ENCODE measurements around the gene VSTM5. TPM values are rescaled to one million over a fixed set of nuclear protein-coding genes. Genes with fewer than 3 reads are reported as not detected.

The VSTM5 gene
- total RNA-seq, 2 experiments from 2014 or later, result not detected

GRCh38 chr11:93875637-93876036 is 25.2 kb upstream of the VSTM5 start:
- BruUV-seq (replicated peaks), result no TSS peak
- no peak for TF ChIP-seq EZH2phosphoT487 (IDR thresholded peaks at IDR 0.05; ENCODE audit: borderline replicate concordance, low read depth, low read length)
- Histone ChIP-seq H3K4me2 (ENCODE audit: low read length) (no peak overlapping the region), H3K4me1 (ENCODE audit: insufficient read depth, low read length, poor library complexity, severe bottlenecking) (no peaks in the 10 kb centered on the region), H3K9me2 (ENCODE audit: insufficient read depth, low read length) (no peaks in the 10 kb centered on the region), H3K27ac (ENCODE audit: low read depth, low read length, poor library complexity, severe bottlenecking) (no peak overlapping the region), H4K20me1 (ENCODE audit: insufficient read depth, low read length) (no peaks in the 10 kb centered on the region), H3K79me2 (ENCODE audit: insufficient read depth, low read depth, low read length) (no peaks in the 10 kb centered on the region), H3K36me3 (ENCODE audit: insufficient read depth, low read length) (no peaks in the 10 kb centered on the region), H3K4me3 (ENCODE audit: low read depth, low read length, poor library complexity, severe bottlenecking) (no peak overlapping the region), H3K9me3 (ENCODE audit: low read length) (no peaks in the 10 kb centered on the region), H2AFZ (ENCODE audit: low read length) (no peak overlapping the region)
- intact Hi-C loops (cut with micrococcal nuclease; ENCODE audit: unreplicated experiment), result no loop called here
- ChIA-PET POLR2A (interaction anchor here (0.7 kb wide), 1 partner anchor 255 kb away, joined by 3 read pairs; no protein-coding TSS in a partner anchor), CTCF (ENCODE audit: unreplicated experiment) (interaction anchor here (0.9 kb wide), 1 partner anchor 12 kb away, joined by 3 read pairs; no protein-coding TSS in a partner anchor)
- DNase-seq (ENCODE audit: low spot score), result no peak

DNA sequence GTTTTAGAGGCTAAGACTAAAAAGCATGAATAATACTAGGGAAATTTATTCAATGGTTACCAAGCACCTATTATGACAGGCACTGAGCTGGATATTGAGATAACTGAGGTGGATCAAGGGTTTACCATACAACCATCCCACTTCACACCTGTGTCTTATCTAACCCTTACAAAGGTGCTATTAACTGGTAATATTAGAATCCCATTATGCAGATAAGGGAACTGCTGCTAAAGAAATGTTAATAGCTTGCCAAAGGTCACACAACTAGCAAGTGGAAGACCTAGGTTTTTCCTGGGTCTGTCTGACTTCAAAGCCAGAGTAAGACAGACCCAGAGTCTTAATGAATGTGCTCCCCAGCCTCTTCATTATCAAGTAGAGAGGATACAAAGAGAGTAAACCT is 21.1 kb upstream of the VSTM5 start:
- BruUV-seq (replicated peaks), result no TSS peak
- H3K4me3 ChIP-seq (ENCODE audit: low read depth, low read length, poor library complexity, severe bottlenecking), result no peak overlapping the region
- no peak overlapping the region for H3K27ac ChIP-seq (ENCODE audit: low read depth, low read length, poor library complexity, severe bottlenecking)
- no peak overlapping the region for H3K4me2 ChIP-seq (ENCODE audit: low read length)
- CTCF ChIA-PET (ENCODE audit: unreplicated experiment), result no interaction called here
- no peaks in the 10 kb centered on the region for H3K9me2 ChIP-seq (ENCODE audit: insufficient read depth, low read length)
- intact Hi-C loops (cut with micrococcal nuclease; ENCODE audit: unreplicated experiment), result no loop called here
- POLR2A ChIA-PET, result no interaction called here
- TF ChIP-seq EZH2phosphoT487 (IDR thresholded peaks at IDR 0.05; ENCODE audit: borderline replicate concordance, low read depth, low read length), result no peak
- TF ChIP-seq, protein P1, sequence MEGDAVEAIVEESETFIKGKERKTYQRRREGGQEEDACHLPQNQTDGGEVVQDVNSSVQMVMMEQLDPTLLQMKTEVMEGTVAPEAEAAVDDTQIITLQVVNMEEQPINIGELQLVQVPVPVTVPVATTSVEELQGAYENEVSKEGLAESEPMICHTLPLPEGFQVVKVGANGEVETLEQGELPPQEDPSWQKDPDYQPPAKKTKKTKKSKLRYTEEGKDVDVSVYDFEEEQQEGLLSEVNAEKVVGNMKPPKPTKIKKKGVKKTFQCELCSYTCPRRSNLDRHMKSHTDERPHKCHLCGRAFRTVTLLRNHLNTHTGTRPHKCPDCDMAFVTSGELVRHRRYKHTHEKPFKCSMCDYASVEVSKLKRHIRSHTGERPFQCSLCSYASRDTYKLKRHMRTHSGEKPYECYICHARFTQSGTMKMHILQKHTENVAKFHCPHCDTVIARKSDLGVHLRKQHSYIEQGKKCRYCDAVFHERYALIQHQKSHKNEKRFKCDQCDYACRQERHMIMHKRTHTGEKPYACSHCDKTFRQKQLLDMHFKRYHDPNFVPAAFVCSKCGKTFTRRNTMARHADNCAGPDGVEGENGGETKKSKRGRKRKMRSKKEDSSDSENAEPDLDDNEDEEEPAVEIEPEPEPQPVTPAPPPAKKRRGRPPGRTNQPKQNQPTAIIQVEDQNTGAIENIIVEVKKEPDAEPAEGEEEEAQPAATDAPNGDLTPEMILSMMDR (conservative IDR thresholded peaks at IDR 0.05; ENCODE audit: low read length), result no peak
- no peaks in the 10 kb centered on the region for H3K79me2 ChIP-seq (ENCODE audit: insufficient read depth, low read depth, low read length)
- H2AFZ ChIP-seq (ENCODE audit: low read length), result no peak overlapping the region
- DNase-seq (ENCODE audit: low spot score), result no peak
- H4K20me1 ChIP-seq (ENCODE audit: insufficient read depth, low read length), result no peaks in the 10 kb centered on the region
- no peaks in the 10 kb centered on the region for H3K9me3 ChIP-seq (ENCODE audit: low read length)
- no peaks in the 10 kb centered on the region for H3K4me1 ChIP-seq (ENCODE audit: insufficient read depth, low read length, poor library complexity, severe bottlenecking)
- H3K36me3 ChIP-seq (ENCODE audit: insufficient read depth, low read length), result no peaks in the 10 kb centered on the region

GRCh38 chr11:93870616-93871015 is 20.2 kb upstream of the VSTM5 start:
- no peaks in the 10 kb centered on the region for H3K9me2 ChIP-seq (ENCODE audit: insufficient read depth, low read length)
- no peaks in the 10 kb centered on the region for H4K20me1 ChIP-seq (ENCODE audit: insufficient read depth, low read length)
- H2AFZ ChIP-seq (ENCODE audit: low read length), result no peak overlapping the region
- H3K4me1 ChIP-seq (ENCODE audit: insufficient read depth, low read length, poor library complexity, severe bottlenecking), result no peaks in the 10 kb centered on the region
- DNase-seq (ENCODE audit: low spot score), result no peak
- H3K4me3 ChIP-seq (ENCODE audit: low read depth, low read length, poor library complexity, severe bottlenecking), result no peak overlapping the region
- BruUV-seq (replicated peaks), result no TSS peak
- TF ChIP-seq, protein P1 (conservative IDR thresholded peaks at IDR 0.05; ENCODE audit: low read length), result no peak
- no peaks in the 10 kb centered on the region for H3K9me3 ChIP-seq (ENCODE audit: low read length)
- no peak overlapping the region for H3K27ac ChIP-seq (ENCODE audit: low read depth, low read length, poor library complexity, severe bottlenecking)
- ChIA-PET POLR2A (no interaction called here), CTCF (ENCODE audit: unreplicated experiment) (no interaction called here)
- no peak overlapping the region for H3K4me2 ChIP-seq (ENCODE audit: low read length)
- intact Hi-C loops (cut with micrococcal nuclease; ENCODE audit: unreplicated experiment), result no loop called here
- H3K36me3 ChIP-seq (ENCODE audit: insufficient read depth, low read length), result no peaks in the 10 kb centered on the region
- no peaks in the 10 kb centered on the region for H3K79me2 ChIP-seq (ENCODE audit: insufficient read depth, low read depth, low read length)
